Stimulated activated CD4-positive, alpha-beta T cell treated with anti-CD3 and anti-CD28 coated beads, TNF-alpha, amount 100 ng/mL, for 48 hours (primary cell): ENCODE results near the gene TCERG1L.

ENCODE experiments used
- DNase-seq, 3 donors: peaks; one replicate each; pipeline ENCODE4 v3.0.0-alpha.2; 2020; ENCODE audit warnings: low read depth in 3 of 3

TCERG1L gene

DNA sequence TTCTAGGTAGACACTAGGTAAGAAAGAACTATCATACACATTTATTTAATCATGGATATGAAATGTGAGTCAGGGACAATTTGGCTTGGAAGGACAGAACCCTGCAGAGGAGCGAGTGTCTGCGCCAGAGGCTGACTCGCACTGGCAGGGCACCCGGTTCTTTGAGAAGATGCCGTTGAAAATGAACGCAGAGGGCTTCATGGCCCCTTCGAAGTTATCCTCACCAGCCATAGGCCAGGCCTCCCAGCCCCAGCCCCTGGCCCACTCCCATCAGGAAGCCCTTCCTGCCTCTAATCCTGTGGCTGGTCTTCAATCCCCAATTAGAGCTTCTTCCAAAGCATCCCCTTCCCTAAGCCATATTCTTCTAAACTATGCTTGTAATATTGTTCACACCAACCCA lies 239.8 kb downstream of the TCERG1L start:
- DNase-seq = no peak

DNA sequence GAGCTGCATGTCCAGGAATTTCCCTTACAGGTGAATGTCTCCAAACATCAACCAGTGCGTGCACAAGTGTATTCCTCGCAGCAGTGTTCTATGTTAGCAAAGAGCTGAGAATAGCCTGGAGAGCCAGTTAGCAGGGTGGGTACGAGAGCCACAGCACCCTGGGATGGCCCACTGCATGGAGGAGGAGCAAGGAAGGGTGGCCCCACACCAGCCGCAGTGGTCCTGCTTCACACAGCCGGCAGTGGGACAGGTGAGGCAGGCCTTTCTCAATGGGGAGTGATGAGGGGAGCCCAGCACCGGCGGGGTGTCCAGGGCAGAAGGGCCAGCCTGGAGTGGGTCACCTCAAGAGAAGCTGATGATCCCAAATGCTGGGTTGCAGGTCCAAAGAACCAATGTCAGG lies 240.7 kb downstream of the TCERG1L start:
- DNase-seq = no peak

DNA sequence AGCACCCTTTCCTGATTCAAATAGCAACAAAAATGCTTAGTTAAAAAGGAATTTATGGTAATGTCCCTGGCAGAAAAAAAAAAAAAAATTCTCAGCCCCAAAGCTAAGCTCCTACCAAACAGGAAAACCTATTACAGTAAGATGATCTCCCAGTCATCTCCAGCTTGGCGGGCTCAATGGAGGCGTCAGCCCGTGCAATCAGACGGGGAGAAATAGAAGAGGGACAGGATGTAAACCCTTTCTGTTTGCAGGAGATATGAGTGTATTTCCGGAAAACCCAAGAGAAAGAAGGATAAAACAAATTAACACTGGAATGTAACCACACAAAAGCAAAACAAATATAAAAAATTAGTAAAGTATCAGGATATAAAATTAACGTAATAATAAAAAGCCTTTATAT lies 242.8 kb downstream of the TCERG1L start:
- no peak for DNase-seq

DNA sequence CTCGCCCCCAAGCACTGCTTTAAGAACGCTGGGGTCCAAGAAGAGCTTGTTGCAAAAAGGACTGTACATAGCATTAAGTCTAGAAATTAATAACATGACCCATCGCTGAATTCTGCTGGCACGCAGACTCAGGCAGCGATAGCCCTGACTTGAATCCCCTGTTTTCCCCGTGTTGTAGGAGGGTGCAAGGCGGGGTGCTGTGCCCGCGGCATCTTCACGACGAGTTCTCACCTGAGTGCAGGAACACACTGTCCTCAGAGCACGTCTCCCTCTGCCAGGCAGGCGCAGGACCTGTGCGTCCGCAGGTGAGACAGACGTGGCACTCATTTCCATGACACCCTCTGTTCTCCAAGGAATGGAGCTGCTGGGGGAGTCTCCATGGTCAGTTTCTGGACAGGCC lies 243.2 kb downstream of the TCERG1L start:
- no peak for DNase-seq

DNA sequence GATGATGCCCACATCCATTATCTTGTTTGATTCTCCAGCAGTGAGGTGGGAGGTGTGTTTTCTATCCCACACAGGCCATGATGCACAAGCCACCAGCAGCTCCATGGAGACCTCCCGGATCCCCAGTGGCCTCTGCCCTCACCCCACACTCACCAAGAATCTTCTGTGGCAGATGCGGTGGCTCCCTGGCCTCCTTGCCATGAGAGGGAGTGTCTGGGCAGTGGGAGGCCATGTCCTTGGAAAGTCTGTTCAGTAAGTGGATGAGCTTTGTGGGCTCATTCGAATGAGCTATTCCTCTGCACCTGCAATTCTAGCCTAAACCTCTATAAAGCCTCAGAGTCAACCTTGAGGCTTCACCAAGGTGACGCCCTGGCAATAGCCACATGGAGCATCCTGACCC lies 243.8 kb downstream of the TCERG1L start:
- DNase-seq = no peak

GRCh38 chr10:131065673-131066305 lies 245.7 kb downstream of the TCERG1L start:
- no peak for DNase-seq

GRCh38 chr10:131063311-131063710 lies 248.2 kb downstream of the TCERG1L start:
- no peak for DNase-seq

GRCh38 chr10:131062621-131063260 lies 248.8 kb downstream of the TCERG1L start:
- no peak for DNase-seq

- DNase-seq = no peak
These were observed 250.3 kb downstream of the TCERG1L start for GRCh38 chr10:131061216-131061615.

DNA sequence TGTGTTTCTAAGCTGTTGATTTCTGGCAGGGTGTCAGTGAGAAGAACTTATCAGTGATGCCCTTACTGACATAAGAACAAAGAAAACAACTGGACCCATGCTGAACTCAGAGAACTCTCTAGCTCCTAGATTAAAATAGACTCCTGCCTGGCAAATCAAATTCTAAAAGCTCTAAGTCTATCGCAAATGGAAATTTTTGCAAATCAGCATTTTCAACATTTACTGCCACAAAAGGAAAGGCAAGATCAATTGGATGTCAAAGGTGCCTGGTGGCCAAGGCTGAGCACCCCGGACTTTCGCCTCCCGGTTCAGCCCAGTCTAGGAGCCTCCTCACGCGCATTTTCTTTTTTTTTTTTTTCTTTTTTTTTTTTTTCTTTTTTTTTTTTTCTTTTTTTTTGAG lies 251.6 kb downstream of the TCERG1L start:
- no peak for DNase-seq

DNA sequence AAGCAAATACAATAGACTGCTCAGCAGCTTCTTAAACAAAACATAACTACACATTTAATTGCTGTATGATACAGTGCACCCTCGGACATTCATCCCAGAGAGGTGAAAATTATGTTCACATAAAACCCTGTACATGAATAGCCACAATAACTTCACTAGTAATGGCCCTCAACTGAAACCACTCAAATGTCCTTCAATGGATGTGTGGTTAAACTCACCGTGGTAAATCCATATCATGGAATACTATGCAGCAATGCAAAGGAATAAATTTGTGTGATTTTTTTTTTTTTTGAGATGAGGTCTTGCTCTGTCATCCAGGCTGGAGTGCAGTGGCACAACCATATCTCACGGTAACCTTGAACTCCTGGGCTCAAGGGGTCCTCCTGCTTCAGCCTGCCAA lies 252.7 kb downstream of the TCERG1L start:
- no peak for DNase-seq

DNA sequence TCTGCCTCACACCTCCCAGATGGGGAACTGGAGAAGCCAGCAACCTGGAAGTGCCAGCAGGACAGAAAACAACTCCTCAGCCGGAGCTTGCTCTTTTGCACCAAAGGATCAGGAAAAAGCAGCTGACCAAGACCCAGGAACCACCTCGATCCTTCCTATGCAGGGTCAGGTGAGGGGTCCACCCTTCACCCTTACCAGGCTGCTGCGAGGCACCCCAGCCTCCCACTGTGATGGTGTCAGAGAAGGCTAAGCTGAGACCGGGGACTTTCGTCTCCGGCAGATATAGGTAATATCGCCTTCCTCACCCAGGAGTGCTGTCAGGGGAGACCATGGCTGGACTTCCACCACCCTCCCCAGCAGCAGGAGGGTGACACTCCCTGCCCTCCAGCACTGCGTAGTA lies 254.7 kb downstream of the TCERG1L start:
- no peak for DNase-seq

DNA sequence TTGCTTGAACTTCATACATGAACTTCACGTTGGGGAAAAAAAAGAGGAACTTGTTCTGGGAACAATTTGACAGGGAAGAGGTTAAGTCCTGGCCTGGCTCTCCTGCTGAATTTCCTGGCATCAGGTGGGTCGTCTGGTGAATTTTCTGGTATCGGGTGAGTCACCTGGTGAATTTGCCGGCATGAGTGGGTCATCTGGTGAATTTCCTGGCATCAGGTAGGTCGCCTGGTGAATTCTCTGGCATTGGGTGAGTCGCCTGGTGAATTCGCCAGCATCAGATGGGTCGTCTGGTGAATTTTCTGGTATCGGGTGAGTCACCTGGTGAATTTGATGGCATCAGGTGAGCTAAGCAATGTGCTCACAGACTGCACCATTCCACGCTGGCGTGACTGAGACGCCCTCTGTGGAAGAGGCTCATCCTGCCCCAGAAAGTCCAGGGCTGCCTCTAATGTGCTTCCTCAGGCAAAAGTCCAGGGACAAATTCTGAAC lies 255.4 kb downstream of the TCERG1L start:
- DNase-seq = no peak

- DNase-seq = no peak
These were observed 256.1 kb downstream of the TCERG1L start for GRCh38 chr10:131055437-131055836.

DNA sequence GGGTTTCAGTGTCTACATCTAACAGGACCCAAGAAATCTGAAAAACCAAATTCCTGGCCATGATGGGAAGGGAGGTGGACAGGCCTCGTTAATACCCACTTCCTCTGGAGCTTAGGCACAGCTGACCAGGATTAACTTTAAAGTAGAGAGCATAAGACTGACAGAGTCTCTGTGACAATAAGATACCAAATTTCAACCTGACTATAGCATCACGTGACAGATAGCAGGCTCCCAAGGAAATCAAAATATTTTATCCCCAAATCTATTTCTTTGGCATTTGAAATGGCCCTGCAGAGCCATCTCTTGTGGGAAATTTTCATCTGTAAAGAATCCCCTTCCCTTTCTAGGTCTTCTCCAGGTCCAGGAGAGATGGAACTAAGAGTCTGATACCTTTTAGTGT lies 258.3 kb downstream of the TCERG1L start:
- DNase-seq = no peak

DNA sequence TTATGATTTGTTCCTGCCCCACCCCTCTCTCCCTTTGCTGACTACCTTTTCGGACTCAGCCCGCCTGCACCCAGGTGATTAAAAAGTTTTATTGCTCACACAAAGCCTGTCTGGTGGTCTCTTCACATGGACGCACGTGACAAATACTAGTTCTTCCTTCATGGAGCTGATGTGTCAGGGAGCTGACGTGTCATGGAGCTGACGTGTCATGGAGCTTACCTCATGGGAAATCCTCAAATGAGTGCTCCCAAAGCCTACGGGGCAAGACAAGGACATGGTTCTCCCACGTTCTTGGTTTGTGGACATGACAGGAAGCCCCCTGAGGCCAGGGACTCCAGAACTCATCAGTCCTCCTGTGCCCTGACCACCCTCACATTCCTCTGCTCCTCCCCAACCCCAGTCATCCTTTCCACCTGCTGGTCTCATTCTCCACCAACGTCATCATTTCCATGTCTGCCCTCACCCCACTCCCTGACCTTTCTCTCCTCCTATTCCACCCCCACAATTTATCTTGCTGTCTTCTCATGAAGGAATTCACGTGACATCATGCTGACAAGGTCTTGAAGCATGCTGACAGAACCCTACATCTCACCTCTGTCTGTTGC lies 261.3 kb downstream of the TCERG1L start:
- no peak for DNase-seq

- DNase-seq = no peak
These were observed 262.5 kb downstream of the TCERG1L start for GRCh38 chr10:131049016-131049415.

- no peak for DNase-seq
These were observed 262.9 kb downstream of the TCERG1L start for GRCh38 chr10:131048606-131049005.

DNA sequence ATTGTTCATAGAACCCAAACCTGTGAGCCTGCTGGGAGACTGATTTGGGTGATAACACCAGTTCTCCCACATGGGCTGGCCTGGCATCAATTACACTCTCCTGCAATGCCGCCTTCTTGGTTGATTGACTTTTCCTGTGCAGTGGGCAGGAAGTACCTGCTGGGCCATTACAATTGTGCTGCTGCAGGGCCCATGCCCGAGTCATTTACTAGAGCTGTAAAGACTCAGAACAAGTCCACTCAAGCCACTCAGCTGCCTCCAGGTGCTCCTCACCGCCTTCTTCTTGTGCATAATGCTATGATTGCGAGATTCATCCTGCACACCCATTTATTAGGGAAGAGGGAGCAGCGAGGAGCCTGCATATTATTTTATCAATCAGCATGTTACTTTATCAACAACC lies 264.0 kb downstream of the TCERG1L start:
- DNase-seq = no peak

GRCh38 chr10:131046194-131046593 lies 265.3 kb downstream of the TCERG1L start:
- DNase-seq = no peak

GRCh38 chr10:131044379-131045111 lies 267.0 kb downstream of the TCERG1L start:
- DNase-seq = no peak

DNA sequence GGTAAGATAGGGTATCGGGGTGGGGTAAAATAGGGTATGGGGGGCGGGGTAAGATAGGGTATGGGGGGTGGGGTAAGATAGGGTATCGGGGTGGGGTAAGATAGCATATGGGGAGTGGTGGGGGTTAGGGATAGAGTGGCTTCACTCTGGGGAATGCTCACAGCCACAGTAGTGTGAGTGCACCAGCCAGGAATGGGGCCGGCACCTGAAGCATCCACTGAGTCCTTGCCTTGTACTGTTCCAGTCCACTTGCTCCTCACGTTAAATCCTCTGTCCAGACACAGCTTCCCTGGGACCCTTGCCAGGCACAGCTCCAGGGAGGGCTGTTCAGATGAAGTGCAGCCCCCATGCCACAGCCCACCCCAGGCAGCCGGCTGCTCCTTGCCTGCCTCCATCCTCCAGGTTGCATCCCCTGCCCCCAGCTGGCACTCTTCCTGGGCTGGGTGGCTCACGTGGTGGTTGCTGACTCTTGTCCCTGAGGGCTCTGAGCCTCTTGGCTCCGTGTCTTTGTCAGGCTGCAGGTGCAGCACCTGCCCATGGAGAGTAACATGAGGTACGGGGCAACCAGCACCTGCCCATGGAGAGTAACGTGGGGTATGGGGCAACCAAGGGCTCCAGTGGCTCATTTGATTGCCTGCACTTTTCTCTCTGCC lies 268.4 kb downstream of the TCERG1L start:
- no peak for DNase-seq
